ENCODE data around the gene TMEM132D. TPM values are rescaled to one million over a fixed set of nuclear protein-coding genes. Genes with fewer than 3 reads are reported as not detected.

The TMEM132D gene
- total RNA-seq, 1 experiment from 2014 or later = not detected

Small RNAs within 50 kb of the gene (small RNA-seq; reads per million reads assigned to genes)
- gene RF02271 = not detected

Data from Karpas-422 (cell line).